ENCODE measurements around the gene TRPM2. TPM values are rescaled to one million over a fixed set of nuclear protein-coding genes. Genes with fewer than 3 reads are reported as not detected.

The TRPM2 gene
- total and polyA plus RNA-seq, 3 experiments from 2014 or later, result 1.9 to 2.6 (median 2.4) TPM

- Mint-ChIP-seq H3K9me3 (no peaks in the 10 kb centered on the region), H3K4me1 (no peaks in the 10 kb centered on the region), H3K4me3 (no peak overlapping the region), H3K27ac (no peak overlapping the region), H3K36me3 (peaks cover 0 to 2% (median 0%) of the 10 kb centered on the region in 3 donors), H3K27me3 (peaks cover 0 to 3% of the 10 kb centered on the region in 2 donors)
- ChIA-PET CTCF (no interaction called here), POLR2A (no interaction called here)
- no peaks in the 10 kb centered on the region for H3K4me1 ChIP-seq (ENCODE audit: insufficient read depth, low read length)
- H3K36me3 ChIP-seq (ENCODE audit: insufficient read depth, low read length), result no peaks in the 10 kb centered on the region
- no peak overlapping the region for H3K4me3 ChIP-seq (ENCODE audit: low read length)
- no peaks in the 10 kb centered on the region for H3K27me3 ChIP-seq (ENCODE audit: insufficient read depth, low read length, poor library complexity, severe bottlenecking)
- no peaks in the 10 kb centered on the region for H3K9me3 ChIP-seq (ENCODE audit: low read length)
- DNase-seq, result no peak
- no peak overlapping the region for H3K27ac ChIP-seq (ENCODE audit: low read depth, low read length)
Observed at GRCh38 chr21:44398499-44398898, 45.1 kb downstream of the TRPM2 start.

GRCh38 chr21:44399151-44399954 lies 45.9 kb downstream of the TRPM2 start:
- no peak for DNase-seq

GRCh38 chr21:44399955-44400790 lies 46.8 kb downstream of the TRPM2 start:
- Histone ChIP-seq H3K27ac (ENCODE audit: low read depth, low read length) (no peak overlapping the region), H3K9me3 (ENCODE audit: low read length) (no peaks in the 10 kb centered on the region), H3K4me1 (ENCODE audit: insufficient read depth, low read length) (no peaks in the 10 kb centered on the region), H3K27me3 (ENCODE audit: insufficient read depth, low read length, poor library complexity, severe bottlenecking) (no peaks in the 10 kb centered on the region), H3K36me3 (ENCODE audit: insufficient read depth, low read length) (no peaks in the 10 kb centered on the region), H3K4me3 (ENCODE audit: low read length) (no peak overlapping the region)
- POLR2A ChIA-PET, result no interaction called here
- CTCF ChIA-PET, result no interaction called here
- no peaks in the 10 kb centered on the region for H3K9me3 Mint-ChIP-seq
- H3K36me3 Mint-ChIP-seq, result peaks cover 0 to 2% (median 0%) of the 10 kb centered on the region in 3 donors
- DNase-seq, result no peak
- H3K4me3 Mint-ChIP-seq, result no peak overlapping the region
- no peaks in the 10 kb centered on the region for H3K4me1 Mint-ChIP-seq
- H3K27me3 Mint-ChIP-seq, result peaks cover 0 to 3% of the 10 kb centered on the region in 2 donors
- H3K27ac Mint-ChIP-seq, result no peak overlapping the region

More at GRCh38 chr21:44399151-44399954, 45.9 kb downstream of the TRPM2 start:
- H3K4me1 Mint-ChIP-seq, result no peaks in the 10 kb centered on the region
- H3K27me3 Mint-ChIP-seq, result peaks cover 0 to 3% of the 10 kb centered on the region in 2 donors
- Histone ChIP-seq H3K36me3 (ENCODE audit: insufficient read depth, low read length) (no peaks in the 10 kb centered on the region), H3K9me3 (ENCODE audit: low read length) (no peaks in the 10 kb centered on the region), H3K27me3 (ENCODE audit: insufficient read depth, low read length, poor library complexity, severe bottlenecking) (no peaks in the 10 kb centered on the region), H3K4me3 (ENCODE audit: low read length) (no peak overlapping the region), H3K4me1 (ENCODE audit: insufficient read depth, low read length) (no peaks in the 10 kb centered on the region), H3K27ac (ENCODE audit: low read depth, low read length) (no peak overlapping the region)
- ChIA-PET POLR2A (no interaction called here), CTCF (no interaction called here)
- H3K4me3 Mint-ChIP-seq, result no peak overlapping the region
- no peak overlapping the region for H3K27ac Mint-ChIP-seq
- peaks cover 0 to 2% (median 0%) of the 10 kb centered on the region in 3 donors for H3K36me3 Mint-ChIP-seq
- H3K9me3 Mint-ChIP-seq, result no peaks in the 10 kb centered on the region

GRCh38 chr21:44400791-44401385 lies 47.5 kb downstream of the TRPM2 start:
- H3K27ac ChIP-seq (ENCODE audit: low read depth, low read length), result no peak overlapping the region
- ChIA-PET POLR2A (no interaction called here), CTCF (no interaction called here)
- H3K4me1 ChIP-seq (ENCODE audit: insufficient read depth, low read length), result no peaks in the 10 kb centered on the region
- DNase-seq, result no peak
- no peak overlapping the region for H3K4me3 ChIP-seq (ENCODE audit: low read length)
- H3K9me3 ChIP-seq (ENCODE audit: low read length), result no peaks in the 10 kb centered on the region
- H3K27me3 ChIP-seq (ENCODE audit: insufficient read depth, low read length, poor library complexity, severe bottlenecking), result no peaks in the 10 kb centered on the region
- no peak overlapping the region for H3K4me3 Mint-ChIP-seq
- H3K9me3 Mint-ChIP-seq, result no peaks in the 10 kb centered on the region
- no peaks in the 10 kb centered on the region for H3K4me1 Mint-ChIP-seq
- H3K36me3 ChIP-seq (ENCODE audit: insufficient read depth, low read length), result no peaks in the 10 kb centered on the region
- peak overlapping the region in 1 of 8 donors; percentile 69 for H3K27ac Mint-ChIP-seq
- H3K27me3 Mint-ChIP-seq, result peaks cover 0 to 3% of the 10 kb centered on the region in 2 donors
- peaks cover 0 to 2% (median 0%) of the 10 kb centered on the region in 3 donors for H3K36me3 Mint-ChIP-seq

GRCh38 chr21:44401386-44402160 lies 48.2 kb downstream of the TRPM2 start:
- H3K4me3 ChIP-seq (ENCODE audit: low read length), result no peak overlapping the region
- Mint-ChIP-seq H3K27me3 (peaks cover 0 to 3% of the 10 kb centered on the region in 2 donors), H3K27ac (peak overlapping the region in 1 of 8 donors; percentile 68), H3K36me3 (peaks cover 0 to 2% (median 0%) of the 10 kb centered on the region in 3 donors), H3K9me3 (no peaks in the 10 kb centered on the region), H3K4me1 (no peaks in the 10 kb centered on the region), H3K4me3 (no peak overlapping the region)
- no peak overlapping the region for H3K27ac ChIP-seq (ENCODE audit: low read depth, low read length)
- ChIA-PET CTCF (no interaction called here), POLR2A (no interaction called here)
- H3K9me3 ChIP-seq (ENCODE audit: low read length), result no peaks in the 10 kb centered on the region
- no peaks in the 10 kb centered on the region for H3K36me3 ChIP-seq (ENCODE audit: insufficient read depth, low read length)
- no peak for DNase-seq
- H3K4me1 ChIP-seq (ENCODE audit: insufficient read depth, low read length), result no peaks in the 10 kb centered on the region
- H3K27me3 ChIP-seq (ENCODE audit: insufficient read depth, low read length, poor library complexity, severe bottlenecking), result no peaks in the 10 kb centered on the region

GRCh38 chr21:44402323-44403105 lies 49.1 kb downstream of the TRPM2 start:
- peaks cover 1 to 5% (median 2%) of the 10 kb centered on the region in 3 donors for H3K4me1 Mint-ChIP-seq
- Histone ChIP-seq H3K36me3 (ENCODE audit: insufficient read depth, low read length) (no peaks in the 10 kb centered on the region), H3K27me3 (ENCODE audit: insufficient read depth, low read length, poor library complexity, severe bottlenecking) (no peaks in the 10 kb centered on the region), H3K4me1 (ENCODE audit: insufficient read depth, low read length) (no peaks in the 10 kb centered on the region), H3K4me3 (ENCODE audit: low read length) (no peak overlapping the region), H3K27ac (ENCODE audit: low read depth, low read length) (no peak overlapping the region), H3K9me3 (ENCODE audit: low read length) (no peaks in the 10 kb centered on the region)
- peaks cover 0 to 6% (median 0%) of the 10 kb centered on the region in 5 donors for H3K9me3 Mint-ChIP-seq
- no peak for DNase-seq
- POLR2A ChIA-PET, result no interaction called here
- H3K27ac Mint-ChIP-seq, result no peak overlapping the region
- CTCF ChIA-PET, result no interaction called here
- H3K36me3 Mint-ChIP-seq, result peaks cover 0 to 2% (median 0%) of the 10 kb centered on the region in 3 donors
- H3K27me3 Mint-ChIP-seq, result peaks cover 0 to 3% of the 10 kb centered on the region in 2 donors
- no peak overlapping the region for H3K4me3 Mint-ChIP-seq

Data from CD8-positive, alpha-beta memory T cell (primary cell).